GM18519 (cell line): Measurements from ENCODE around the gene DIP2C.
"Not testable (repeated sequence)": the region's sequence is repeated elsewhere in the genome, so short reads cannot be mapped to it uniquely, and the experiment has no call there.

Source experiments
- ATAC-seq: cut with Tn5 transposase; IDR thresholded peaks from one replicate; pipeline ENCODE4 v1.9.1; 2021; ENCODE audit warnings: mild to moderate bottlenecking, moderate library complexity; ENCODE audit not compliant: unreplicated experiment, low FRiP score

DIP2C gene

DNA sequence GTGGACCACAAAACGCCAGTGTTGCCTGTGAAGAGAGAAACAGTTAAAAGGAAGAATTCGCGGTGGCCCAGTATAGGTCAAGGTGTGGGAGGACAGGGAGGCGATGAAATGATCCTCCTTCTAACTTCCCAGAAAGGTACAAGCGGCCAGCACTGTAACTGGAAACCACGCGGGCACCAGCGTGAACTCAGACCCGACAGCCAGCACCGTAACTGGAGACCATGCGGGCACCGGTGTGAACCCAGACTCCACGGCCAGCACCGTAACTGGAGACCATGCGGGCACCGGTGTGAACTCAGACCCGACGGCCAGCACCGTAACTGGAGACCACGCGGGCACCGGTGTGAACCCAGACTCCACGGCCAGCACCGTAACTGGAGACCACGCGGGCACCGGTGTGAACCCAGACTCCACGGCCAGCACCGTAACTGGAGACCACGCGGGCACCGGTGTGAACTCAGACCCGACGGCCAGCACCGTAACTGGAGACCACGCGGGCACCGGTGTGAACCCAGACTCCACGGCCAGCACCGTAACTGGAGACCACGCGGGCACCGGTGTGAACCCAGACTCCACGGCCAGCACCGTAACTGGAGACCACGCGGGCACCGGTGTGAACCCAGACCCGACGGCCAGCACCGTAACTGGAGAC, 57.2 kb downstream of the DIP2C start:
- not testable (repeated sequence) for ATAC-seq

DNA sequence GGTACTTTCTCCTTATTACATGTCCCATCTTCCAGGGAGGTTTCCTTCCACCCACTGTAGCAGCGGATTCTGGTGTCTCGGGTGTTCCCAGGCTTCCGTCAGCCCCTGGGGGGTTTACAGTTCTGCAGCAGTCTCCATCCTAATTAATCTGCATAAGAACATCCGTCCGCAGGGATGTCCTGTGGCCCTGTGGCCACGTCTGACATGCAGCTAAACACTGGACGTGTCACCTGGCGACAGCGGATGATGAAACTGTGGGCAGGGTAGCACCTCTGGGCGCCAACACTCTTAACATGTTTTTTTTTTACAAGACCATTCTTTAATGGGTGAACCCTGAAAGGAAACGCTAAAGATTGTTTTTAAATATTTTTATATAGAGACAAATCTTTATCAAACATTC, 58.2 kb downstream of the DIP2C start:
- no peak for ATAC-seq

DNA sequence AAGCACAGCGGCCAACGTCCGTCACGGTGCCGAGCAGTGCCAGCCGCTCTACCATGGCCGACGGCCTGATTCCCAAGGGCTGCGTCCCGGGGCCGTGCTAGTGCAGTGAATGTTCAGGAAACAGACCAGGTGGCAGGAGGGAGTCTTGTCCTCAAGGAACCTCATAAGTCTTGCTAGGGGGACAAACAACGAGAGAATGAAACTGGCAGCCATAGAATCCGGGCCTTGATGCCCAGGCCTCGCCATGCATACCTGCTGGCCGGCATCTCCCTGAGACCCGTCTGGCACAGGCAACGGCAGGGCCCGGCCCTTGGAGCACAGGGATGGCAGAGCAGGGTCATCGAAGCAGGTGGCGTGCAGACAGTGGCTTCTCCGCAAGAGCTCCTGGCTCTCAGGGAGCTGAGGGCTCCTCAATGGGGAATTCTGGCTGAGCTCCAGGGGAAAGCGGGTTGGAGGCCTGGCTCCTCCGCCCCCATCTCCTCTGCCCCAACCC, 58.8 kb downstream of the DIP2C start:
- no peak for ATAC-seq

DNA sequence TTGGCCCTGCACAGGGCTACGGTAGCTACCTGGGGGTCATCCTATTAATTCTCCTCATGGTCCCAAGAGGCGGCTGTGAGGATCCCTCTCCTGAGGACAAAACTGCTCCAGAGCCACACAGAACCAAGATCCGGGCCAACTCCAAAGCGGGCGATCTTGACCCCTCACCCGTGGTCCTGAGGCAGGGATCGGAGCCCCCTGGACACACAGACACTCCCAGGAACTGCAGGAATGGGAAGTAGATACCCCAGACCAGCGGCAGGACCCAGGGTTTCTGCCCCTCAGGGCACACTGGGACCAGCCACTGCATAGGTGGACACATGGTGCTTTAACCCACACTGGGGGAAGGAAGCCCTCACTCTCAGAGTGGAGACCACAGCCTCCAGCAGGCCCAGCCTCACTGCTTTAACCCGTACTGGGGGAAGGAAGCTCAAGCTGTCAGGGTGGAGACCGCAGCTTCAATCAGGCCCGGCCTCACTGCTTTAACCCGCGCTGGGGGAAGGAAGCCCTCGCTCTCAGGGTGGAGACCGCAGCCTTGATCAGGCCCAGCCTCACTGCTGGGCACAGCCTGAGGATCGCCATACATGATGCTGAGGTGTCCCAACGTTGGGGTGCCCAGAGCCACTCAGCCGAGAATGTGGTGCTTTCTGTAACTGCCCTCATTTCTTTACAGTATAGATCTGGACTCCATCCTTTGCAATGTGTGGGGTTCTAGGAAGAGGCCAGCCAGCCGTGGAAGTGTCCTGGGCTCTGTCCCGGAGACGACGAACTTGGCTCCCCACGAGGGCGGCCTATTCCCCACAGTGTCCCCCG, 60.1 kb downstream of the DIP2C start:
- ATAC-seq, result no peak

DNA sequence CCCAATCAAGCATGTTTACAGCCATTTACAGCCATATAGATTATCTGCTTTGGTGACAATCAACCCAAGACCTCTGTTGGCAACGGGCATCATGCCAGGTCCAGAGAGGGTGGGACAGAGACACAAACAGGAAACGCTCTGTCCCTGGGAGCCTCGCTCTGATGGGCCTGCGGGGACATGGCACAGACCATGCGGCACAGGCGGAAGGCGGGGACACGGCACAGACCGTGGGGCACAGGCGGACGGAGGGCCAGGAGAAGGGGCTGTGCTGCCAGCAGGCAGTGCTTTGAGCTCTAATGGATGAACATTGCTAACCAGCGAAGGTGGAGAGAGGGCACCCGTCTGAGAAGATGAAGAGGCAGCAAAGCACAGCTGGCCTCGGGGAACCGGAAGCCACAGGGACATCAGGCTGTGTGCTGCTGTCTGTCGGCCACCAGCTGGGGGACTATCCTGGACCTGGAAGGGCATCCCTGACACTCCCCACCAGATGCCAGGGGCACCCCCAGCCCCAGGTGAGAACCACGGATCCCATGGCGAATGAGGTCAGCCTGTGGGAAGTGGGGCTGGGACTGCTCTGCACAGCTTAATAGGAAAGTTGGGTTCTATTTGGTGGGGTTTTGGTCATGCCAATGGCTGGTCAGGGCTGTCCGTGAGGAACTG, 61.0 kb downstream of the DIP2C start:
- no peak for ATAC-seq

DNA sequence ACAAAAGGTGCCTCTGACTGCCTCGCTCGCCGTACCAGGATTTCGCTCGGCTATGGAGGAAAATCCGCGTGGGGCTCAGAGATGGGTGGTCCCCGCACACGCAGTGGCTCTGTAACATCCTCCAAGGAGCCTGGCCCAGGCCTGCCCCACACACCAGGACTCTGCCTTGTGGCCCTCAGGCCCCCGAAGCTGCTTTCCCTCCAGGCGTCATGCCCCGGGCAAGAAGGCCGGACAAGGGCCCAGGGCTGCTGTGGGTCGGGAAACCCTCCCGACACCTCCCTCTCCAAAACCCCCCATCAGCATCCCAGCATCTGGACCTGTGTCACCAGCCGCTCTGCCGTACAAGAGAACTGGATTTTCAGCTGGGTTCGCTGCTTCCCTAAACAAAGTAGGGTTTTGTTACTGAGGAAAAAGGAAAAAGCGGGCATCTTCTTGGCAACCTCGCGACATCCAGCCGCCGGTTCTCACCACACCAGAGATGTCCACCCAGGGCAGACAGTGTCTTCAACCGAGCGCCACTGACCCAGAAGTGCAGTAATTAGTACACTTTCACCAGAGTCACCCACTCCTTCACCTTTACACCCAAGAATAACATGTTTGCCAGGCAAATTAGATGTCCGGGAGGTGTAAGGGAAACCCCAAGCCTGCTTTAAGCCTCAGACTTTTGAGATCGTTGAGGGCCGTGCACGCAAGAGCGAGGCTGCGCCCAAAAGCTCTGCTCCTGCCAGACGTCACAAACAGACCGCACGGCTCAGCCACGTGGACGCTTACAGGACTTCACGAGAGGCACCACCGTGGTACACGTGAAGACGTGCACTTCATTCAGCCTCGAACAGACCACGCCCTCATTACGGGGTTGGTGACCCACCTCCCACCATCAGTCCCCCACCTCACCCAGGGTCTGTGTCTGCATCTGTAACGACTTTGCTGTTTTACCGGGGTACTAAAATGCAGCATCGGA, 62.2 kb downstream of the DIP2C start:
- ATAC-seq, result no peak

DNA sequence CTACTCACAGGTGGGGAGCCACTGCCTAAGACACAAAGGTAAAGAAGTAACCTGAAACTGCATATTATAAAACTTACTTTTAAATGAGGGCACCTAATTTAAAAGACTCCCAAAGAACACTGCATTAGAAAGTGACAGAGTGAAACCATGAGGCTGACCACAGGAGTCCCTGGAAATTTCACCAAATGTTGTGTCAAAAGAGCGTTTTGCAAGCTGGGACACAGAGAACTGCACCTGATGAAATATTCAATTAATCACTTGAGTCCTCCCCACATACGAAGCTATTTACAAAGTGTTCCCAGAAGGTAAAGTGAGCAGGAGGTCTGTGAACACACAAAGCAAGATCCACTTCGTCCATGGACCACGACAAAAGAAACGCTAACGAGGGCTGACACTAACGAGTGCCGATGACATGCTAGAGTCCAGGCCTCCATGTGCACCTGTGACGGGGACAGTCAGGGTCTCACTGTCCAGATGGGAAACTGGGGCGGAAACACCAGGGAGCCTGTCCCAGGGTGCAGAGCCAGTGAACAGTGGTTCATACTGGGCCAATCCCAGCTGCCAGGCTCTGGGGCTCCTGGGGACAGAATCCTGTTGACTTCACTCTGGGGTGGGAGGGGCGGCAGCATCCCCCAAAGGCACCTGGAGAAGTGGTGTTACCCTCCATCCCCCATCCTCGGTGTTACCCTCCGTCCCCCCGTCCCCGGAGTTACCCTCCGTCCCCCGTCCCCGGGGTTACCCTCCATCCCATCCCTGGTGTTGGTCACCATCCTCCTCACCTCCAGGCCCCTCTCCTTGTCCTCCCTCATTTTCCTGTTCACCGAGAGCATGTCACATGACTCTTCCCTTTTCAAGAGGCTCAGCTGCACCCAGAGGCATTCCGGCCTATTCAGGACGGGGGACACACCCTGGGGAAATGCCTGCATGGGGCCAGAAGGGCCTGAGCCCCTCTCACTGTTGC, 63.4 kb downstream of the DIP2C start:
- no peak for ATAC-seq

DNA sequence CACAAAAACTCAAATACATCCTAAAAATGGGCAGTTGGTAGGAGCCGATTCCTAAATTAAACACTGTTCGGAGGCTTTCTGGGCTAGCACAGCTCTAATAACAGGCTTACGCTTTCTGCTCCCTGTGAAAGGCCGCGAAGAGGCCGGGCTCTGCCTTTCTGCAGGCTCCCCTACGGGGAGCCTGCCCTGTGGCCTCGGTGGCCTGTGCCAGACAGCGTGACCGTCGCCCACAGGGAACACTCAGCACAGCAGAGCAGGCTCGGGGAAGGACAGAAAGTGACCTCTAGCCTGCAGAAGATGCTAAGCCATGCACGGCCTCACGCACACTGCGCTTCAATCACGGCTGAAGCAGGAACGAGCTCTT, 64.2 kb downstream of the DIP2C start:
- no peak for ATAC-seq

DNA sequence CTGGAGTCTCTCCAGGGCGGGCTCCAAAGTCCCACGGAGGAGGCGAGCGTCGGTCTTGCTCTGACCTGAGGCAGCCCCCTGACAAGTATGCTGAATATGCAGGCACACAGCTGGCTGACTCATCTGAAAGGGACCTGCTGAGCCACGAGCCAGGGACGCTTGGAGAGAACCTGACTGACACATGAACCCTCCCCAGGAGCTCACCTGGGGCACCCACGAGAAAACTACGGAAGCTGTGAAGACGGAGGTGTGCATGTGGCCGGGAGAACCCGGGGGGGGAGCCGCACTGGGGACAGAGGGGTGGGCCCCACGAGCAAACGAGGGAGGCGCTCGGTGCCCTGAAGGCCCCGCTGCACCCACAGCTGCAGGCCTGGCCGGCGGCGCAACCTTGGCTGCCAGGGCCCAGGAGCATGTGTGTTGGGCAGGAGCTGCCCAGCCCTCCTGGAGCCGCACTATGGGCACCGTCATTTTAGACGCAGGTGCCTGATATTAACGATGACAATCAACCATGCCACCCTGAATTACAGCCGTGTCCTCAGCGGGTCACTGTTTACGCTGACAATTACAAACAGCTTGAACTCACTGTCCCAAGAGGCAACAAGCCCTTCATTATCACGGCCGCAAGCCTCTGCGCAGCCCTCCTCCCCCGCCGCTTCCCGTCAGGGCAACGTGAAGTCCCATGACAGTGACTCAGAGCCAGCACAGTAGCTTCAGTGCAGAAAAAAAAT, 64.7 kb downstream of the DIP2C start:
- no peak for ATAC-seq

DNA sequence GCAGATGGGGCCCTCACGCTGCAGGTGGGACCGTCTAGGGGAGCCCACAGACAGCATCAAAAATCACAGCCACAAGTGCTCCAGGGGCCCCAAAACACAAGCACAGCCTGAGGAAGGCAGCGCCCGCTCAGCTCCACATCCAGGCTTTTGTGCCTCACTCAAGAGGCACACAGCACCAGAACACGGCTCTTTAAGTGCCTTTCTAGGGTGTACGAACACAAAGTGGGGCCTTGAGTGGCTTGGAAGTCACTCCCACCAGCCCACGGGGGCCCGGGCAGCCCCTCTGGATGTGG, 65.2 kb downstream of the DIP2C start:
- no peak for ATAC-seq

DNA sequence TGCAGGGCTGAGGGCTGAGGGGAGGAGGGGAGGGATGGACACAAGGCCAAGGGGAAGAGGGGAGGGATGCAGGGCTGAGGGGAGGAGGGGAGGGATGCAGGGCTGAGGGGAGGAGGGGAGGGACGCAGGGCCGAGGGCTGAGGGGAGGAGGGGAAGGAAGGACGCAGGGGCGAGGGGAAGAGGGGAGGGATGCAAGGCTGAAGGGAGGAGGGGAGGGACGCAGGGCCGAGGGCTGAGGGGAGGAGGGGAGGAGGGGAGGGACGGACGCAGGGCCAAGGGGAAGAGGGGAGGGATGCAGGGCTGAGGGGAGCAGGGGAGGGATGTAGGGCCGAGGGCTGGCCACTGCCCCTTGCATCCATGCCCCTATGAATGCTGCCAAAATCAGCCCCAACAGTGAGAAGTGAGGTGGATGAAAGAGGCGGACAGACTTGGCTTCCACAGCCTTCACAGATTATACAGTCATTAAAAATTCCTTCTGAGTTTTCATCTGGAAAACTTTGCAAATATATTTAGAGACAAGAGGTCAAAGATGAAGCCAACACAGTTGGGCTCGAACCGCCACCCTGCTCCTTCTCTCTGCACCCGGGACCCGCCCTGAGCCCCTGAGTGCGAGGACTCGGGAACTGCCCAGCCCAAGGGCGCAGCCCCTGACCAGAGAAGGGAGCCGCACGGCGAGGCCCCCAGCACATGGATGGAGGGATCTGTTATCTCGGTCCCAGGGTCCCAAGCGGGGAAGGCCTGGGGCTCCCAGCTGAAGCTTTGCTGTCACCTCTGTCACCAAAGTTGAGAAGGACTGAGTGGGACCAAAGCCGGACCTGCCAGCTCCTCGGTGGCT, 65.8 kb downstream of the DIP2C start:
- no peak for ATAC-seq

DNA sequence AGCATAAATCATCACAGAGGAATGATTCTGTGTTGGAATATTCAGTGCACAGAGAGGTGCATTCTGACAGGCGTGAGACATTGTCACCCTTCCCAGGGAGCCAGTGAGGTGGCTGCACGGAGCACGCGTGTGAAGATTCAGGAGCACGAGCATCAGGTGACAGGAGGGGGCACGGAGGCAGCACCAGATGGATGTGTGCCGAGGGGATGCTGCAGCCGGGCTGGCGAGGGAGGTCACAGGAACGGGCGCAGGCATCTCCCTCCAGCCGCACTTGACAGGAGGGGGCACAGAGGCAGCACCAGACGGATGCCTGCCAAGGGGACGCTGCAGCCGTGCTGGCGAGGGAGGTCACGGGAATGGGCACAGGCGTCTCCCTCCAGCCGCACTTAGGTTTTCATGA, 66.5 kb downstream of the DIP2C start:
- ATAC-seq, result no peak

DNA sequence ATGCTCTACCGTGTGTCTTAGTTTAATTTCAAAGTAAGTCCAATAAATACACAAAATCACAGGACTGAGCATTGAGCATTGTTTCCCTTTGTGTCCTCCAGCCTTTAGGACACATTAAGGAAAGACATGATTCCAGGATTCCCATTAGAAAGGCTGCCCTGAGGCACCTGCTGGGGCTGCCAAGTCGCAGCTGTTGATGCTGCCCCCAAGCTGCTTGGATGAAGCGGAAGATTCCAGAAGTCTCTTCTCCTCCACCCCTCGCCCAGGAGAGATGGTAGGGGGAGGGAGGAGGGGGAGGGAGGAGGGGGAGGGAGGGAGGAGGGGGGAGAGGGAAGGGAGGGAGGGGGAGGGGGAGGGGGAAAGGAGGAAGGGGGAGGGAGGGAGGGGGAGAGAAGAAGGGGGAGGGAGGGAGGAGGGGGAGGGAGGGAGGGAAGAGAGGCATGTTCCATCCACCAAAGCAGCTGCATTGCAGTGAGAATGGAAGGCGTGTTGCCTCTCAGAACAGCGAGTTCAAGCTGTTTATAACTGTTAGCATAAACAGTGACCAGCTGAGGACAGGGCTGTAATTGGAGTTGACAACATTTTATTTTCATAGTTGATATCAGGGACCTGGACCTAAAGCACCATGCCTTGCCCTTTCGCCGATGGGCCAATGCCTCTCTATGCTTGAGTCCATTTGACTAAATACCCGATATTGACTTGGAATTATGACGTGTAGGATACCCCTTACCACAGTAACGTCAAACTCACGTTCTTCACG, 67.3 kb downstream of the DIP2C start:
- no peak for ATAC-seq

DNA sequence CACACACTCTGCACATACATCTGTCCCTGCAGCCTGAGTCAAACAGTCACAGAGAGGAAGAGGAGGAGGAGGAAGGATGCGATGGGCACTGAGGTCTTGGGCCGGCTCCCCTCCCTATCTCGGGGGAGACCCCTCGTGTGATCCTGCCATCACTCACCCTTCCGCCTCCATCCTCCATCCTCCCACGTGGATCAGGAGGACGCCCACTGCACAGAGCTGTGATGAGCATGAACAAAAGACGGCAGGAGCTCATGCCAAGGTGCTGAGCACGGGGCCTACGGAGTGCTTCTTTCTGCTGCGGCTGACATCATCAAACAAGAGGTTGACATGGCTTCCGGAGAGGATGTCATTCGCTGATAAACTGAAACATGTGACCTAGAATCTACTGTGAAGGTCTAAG, 68.0 kb downstream of the DIP2C start:
- ATAC-seq, result no peak

DNA sequence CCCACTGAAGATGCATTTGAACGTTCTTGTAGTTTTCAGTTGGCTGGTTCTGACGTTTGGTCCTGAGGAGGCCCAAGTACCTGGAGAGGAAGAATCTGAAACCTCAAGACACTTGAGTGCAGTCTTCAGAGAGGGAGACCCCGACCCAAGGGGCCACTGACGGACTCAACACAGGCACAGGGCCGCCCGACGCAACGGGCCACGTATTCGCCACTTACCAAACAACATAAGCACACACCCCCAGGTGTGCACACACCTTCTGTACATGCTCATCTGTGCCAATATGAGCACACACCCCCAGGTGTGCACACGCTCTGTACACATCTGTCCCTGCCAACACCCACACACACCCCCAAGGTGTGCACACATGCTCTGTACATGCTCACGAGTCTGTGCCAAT, 68.5 kb downstream of the DIP2C start:
- no peak for ATAC-seq

DNA sequence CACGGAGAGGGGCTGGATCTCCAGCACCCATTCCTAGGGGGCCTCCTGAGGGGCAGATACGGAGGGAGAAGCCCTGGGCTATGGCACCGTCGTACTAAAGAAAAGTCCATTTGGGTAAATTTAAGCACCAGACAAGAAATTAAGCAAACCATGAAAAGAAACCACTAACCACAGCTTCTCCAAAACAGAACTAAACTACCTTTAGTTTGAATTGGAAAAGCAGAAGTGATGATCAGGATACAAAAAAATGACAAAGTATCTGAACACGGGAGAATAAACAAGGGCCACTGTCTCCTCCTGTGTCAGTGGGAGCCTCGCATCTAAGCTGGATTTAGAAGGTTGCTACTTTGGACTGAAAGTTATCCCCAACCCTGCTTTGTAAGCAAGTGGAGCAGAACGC, 69.1 kb downstream of the DIP2C start:
- ATAC-seq, result no peak

DNA sequence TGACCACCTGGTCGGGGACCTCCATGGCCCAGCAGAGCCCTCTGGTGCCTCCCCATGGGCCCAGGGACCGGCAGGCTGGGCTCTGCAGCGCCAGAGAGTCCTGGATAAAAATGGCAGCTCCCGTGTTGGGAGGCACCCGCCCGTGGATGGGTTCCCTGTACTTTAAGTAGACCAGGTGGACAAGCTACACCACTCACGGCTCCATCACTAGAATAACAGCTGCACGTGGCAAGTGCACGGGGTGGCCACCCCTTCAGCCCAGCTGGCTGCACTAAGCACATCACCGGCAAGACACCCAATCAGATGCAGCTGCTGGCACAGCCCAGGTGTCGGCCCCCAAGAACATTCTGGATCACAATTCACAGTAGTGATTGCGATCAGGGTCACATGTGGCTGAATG, 69.8 kb downstream of the DIP2C start:
- ATAC-seq, result no peak
